ENCODE data around the gene NFKBIE.

DNA sequence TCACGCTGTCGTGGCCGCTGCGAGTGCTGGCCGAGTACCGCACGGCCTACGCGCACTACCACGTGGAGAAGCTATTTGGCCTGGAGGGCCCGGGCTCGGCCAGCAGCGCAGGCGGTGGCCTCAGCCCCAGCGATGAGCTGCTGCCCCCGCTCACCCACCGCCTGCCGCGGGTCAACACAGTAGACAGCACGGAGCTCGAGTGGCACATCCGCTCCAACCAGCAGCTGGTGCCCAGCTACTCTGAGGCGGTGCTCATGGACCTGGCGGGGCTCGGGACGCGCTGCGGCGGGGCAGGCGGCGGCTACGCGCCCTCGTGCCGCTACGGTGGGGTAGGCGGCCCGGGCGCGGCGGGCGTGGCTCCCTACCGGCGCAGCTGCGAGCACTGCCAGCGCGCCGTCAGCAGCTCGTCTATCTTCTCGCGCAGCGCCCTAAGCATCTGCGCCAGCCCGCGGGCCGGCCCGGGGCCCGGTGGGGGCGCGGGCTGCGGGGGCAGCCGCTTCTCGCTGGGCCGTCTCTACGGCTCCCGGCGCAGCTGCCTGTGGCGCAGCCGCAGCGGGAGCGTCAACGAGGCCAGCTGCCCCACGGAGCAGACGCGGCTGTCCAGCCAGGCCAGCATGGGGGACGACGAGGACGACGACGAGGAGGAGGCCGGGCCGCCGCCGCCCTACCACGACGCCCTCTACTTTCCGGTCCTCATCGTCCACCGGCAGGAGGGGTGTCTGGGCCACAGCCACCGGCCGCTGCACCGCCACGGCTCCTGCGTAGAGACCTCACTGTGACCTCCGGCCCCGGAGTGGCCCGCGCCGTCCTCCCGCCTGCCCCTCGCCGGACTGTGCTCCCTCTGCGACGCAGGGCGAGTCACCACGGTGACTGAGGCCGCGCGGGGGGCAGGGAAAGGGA is 10.6 kb upstream of the NFKBIE start:
- TF ChIP-seq, protein P1, sequence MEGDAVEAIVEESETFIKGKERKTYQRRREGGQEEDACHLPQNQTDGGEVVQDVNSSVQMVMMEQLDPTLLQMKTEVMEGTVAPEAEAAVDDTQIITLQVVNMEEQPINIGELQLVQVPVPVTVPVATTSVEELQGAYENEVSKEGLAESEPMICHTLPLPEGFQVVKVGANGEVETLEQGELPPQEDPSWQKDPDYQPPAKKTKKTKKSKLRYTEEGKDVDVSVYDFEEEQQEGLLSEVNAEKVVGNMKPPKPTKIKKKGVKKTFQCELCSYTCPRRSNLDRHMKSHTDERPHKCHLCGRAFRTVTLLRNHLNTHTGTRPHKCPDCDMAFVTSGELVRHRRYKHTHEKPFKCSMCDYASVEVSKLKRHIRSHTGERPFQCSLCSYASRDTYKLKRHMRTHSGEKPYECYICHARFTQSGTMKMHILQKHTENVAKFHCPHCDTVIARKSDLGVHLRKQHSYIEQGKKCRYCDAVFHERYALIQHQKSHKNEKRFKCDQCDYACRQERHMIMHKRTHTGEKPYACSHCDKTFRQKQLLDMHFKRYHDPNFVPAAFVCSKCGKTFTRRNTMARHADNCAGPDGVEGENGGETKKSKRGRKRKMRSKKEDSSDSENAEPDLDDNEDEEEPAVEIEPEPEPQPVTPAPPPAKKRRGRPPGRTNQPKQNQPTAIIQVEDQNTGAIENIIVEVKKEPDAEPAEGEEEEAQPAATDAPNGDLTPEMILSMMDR (IDR thresholded peaks at IDR 0.05; ENCODE audit: insufficient read depth, low read depth, low read length), result no peak
- TF ChIP-seq EZH2 (IDR thresholded peaks at IDR 0.05; ENCODE audit: insufficient read depth, low read length), result no peak
